ENCODE measurements around the gene MGAT4C.
A peak's percentile ranks its signal among the peaks of the same experiment; 100 is the strongest.

MGAT4C gene

GRCh38 chr12:86229772-86230171 lies 26.4 kb downstream of the MGAT4C start:
- H3K4me3 ChIP-seq (ENCODE audit: low read depth, low read length), result peak overlapping the region; percentile 33; the same call in 1 of the 2 replicates
- peak overlapping the region; percentile 65 for H3K27ac ChIP-seq (ENCODE audit: low read depth, low read length)
- H3K79me2 ChIP-seq (ENCODE audit: control insufficient read depth, insufficient read depth, low read length, unreplicated experiment), result no peaks in the 10 kb centered on the region
- no peaks in the 10 kb centered on the region for H3K36me3 ChIP-seq (ENCODE audit: insufficient read depth, low read length)
- no peaks in the 10 kb centered on the region for H3K27me3 ChIP-seq (ENCODE audit: insufficient read depth, low read length)
- H3K4me1 ChIP-seq (ENCODE audit: control insufficient read depth, insufficient read depth, low read length, unreplicated experiment), result peaks cover 21% of the 10 kb centered on the region
- peak overlapping the region; percentile 68 for H2AFZ ChIP-seq (ENCODE audit: low read length, unreplicated experiment)

- peak overlapping the region; percentile 15 for H2AFZ ChIP-seq (ENCODE audit: low read length, unreplicated experiment)
- peaks cover 21% of the 10 kb centered on the region for H3K4me1 ChIP-seq (ENCODE audit: control insufficient read depth, insufficient read depth, low read length, unreplicated experiment)
- H3K36me3 ChIP-seq (ENCODE audit: insufficient read depth, low read length), result no peaks in the 10 kb centered on the region
- H3K4me3 ChIP-seq (ENCODE audit: low read depth, low read length), result peak overlapping the region; percentile 32; the same call in 1 of the 2 replicates
- H3K79me2 ChIP-seq (ENCODE audit: control insufficient read depth, insufficient read depth, low read length, unreplicated experiment), result no peaks in the 10 kb centered on the region
- no peak overlapping the region for H3K27ac ChIP-seq (ENCODE audit: low read depth, low read length)
- no peaks in the 10 kb centered on the region for H3K27me3 ChIP-seq (ENCODE audit: insufficient read depth, low read length)
Observed at GRCh38 chr12:86228656-86229055, 27.5 kb downstream of the MGAT4C start.

GRCh38 chr12:86226481-86226880 lies 29.7 kb downstream of the MGAT4C start:
- H3K4me3 ChIP-seq (ENCODE audit: low read depth, low read length), result no peak overlapping the region
- no peak overlapping the region for H2AFZ ChIP-seq (ENCODE audit: low read length, unreplicated experiment)
- no peaks in the 10 kb centered on the region for H3K79me2 ChIP-seq (ENCODE audit: control insufficient read depth, insufficient read depth, low read length, unreplicated experiment)
- no peaks in the 10 kb centered on the region for H3K36me3 ChIP-seq (ENCODE audit: insufficient read depth, low read length)
- peaks cover 15% of the 10 kb centered on the region for H3K4me1 ChIP-seq (ENCODE audit: control insufficient read depth, insufficient read depth, low read length, unreplicated experiment)
- H3K27me3 ChIP-seq (ENCODE audit: insufficient read depth, low read length), result no peaks in the 10 kb centered on the region
- no peak overlapping the region for H3K27ac ChIP-seq (ENCODE audit: low read depth, low read length)

- Histone ChIP-seq H3K4me1 (ENCODE audit: control insufficient read depth, insufficient read depth, low read length, unreplicated experiment) (no peaks in the 10 kb centered on the region), H2AFZ (ENCODE audit: low read length, unreplicated experiment) (no peak overlapping the region), H3K27ac (ENCODE audit: low read depth, low read length) (no peak overlapping the region), H3K4me3 (ENCODE audit: low read depth, low read length) (no peak overlapping the region), H3K27me3 (ENCODE audit: insufficient read depth, low read length) (no peaks in the 10 kb centered on the region), H3K79me2 (ENCODE audit: control insufficient read depth, insufficient read depth, low read length, unreplicated experiment) (no peaks in the 10 kb centered on the region), H3K36me3 (ENCODE audit: insufficient read depth, low read length) (no peaks in the 10 kb centered on the region)
Observed at GRCh38 chr12:86216591-86216990, 39.6 kb downstream of the MGAT4C start.

DNA sequence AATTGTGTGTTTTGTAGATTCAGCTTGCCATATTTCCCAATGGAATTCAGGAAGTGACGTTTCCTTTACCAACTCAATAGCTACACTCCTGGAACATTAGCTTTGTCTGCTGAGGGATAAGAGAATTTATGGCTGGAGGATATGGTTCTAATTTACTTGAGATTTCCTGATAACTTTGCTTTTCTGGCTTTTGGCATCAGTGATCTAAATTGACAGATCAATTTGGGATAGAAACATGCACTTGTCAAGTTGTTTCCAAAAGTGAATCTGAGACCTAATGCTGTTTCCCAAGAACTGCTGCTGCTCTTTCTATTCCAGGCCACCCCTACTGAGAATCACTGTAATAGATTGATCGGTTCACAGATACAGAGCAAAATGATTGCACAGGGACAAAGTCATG lies 43.2 kb downstream of the MGAT4C start:
- Histone ChIP-seq H3K4me3 (ENCODE audit: low read depth, low read length) (no peak overlapping the region), H3K79me2 (ENCODE audit: control insufficient read depth, insufficient read depth, low read length, unreplicated experiment) (no peaks in the 10 kb centered on the region), H3K36me3 (ENCODE audit: insufficient read depth, low read length) (no peaks in the 10 kb centered on the region), H2AFZ (ENCODE audit: low read length, unreplicated experiment) (no peak overlapping the region), H3K27ac (ENCODE audit: low read depth, low read length) (no peak overlapping the region), H3K4me1 (ENCODE audit: control insufficient read depth, insufficient read depth, low read length, unreplicated experiment) (no peaks in the 10 kb centered on the region), H3K27me3 (ENCODE audit: insufficient read depth, low read length) (no peaks in the 10 kb centered on the region)

DNA sequence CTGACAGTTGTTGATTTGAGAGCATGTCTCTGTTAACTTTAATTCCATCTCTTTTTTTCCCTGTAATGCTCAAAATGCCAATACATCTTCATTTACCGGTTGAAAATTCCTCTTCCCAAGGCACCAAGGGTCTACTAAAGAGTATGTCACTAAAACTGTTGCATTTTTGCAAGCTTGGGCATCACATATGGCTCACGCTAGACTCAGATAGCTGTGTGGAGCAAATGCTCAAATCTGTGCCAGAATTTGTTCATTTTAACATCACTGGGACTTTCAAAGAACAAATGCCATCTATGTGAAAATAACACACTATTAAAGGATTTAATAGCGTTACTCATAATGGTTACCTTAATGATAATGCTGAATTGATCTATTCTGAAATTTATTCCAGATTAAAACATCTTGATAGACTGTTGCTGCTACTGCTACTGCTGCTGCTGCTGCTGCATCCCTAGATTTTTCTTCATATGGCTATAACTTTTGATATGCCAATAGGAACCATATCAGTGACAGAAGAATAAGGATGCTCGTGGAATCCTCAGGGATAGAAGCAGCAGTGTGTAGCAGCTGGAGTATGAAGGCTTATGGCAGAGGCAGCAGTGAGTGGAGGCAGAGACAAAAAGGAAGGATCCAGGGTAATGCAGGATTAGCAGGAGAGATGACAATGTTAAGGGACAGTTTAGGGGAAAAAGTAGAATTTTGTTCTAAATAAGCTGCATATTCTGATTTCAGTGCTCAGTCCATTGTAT lies 57.3 kb downstream of the MGAT4C start:
- no peak overlapping the region for H3K4me3 ChIP-seq (ENCODE audit: low read depth, low read length)
- no peak overlapping the region for H3K27ac ChIP-seq (ENCODE audit: low read depth, low read length)
- no peak overlapping the region for H2AFZ ChIP-seq (ENCODE audit: low read length, unreplicated experiment)
- peaks cover 10% of the 10 kb centered on the region for H3K4me1 ChIP-seq (ENCODE audit: control insufficient read depth, insufficient read depth, low read length, unreplicated experiment)
- H3K36me3 ChIP-seq (ENCODE audit: insufficient read depth, low read length), result no peaks in the 10 kb centered on the region
- no peaks in the 10 kb centered on the region for H3K79me2 ChIP-seq (ENCODE audit: control insufficient read depth, insufficient read depth, low read length, unreplicated experiment)
- no peaks in the 10 kb centered on the region for H3K27me3 ChIP-seq (ENCODE audit: insufficient read depth, low read length)

DNA sequence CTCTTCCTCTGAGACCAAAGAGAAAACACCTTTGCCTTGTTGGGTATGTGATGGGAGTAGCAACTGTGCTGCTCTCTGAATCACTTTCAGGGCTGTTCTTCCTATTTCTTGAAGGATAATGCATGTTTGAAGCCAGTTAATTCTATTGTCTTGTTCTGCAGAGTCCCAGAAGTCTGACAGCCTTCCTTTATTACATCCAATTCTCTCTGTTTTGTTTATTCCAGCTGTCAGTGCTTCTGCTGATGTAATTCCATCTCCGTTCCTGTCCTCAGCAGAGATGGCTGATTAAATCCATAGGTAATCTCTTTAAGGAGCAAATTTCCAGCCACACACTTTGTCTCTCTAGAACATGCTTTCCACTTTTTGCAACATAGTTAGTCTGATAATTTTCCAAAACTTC lies 59.7 kb downstream of the MGAT4C start:
- H3K79me2 ChIP-seq (ENCODE audit: control insufficient read depth, insufficient read depth, low read length, unreplicated experiment), result no peaks in the 10 kb centered on the region
- H3K27me3 ChIP-seq (ENCODE audit: insufficient read depth, low read length), result no peaks in the 10 kb centered on the region
- H2AFZ ChIP-seq (ENCODE audit: low read length, unreplicated experiment), result no peak overlapping the region
- no peak overlapping the region for H3K4me3 ChIP-seq (ENCODE audit: low read depth, low read length)
- no peaks in the 10 kb centered on the region for H3K36me3 ChIP-seq (ENCODE audit: insufficient read depth, low read length)
- H3K27ac ChIP-seq (ENCODE audit: low read depth, low read length), result no peak overlapping the region
- H3K4me1 ChIP-seq (ENCODE audit: control insufficient read depth, insufficient read depth, low read length, unreplicated experiment), result peaks cover 14% of the 10 kb centered on the region

- H3K79me2 ChIP-seq (ENCODE audit: control insufficient read depth, insufficient read depth, low read length, unreplicated experiment), result no peaks in the 10 kb centered on the region
- no peak overlapping the region for H3K27ac ChIP-seq (ENCODE audit: low read depth, low read length)
- no peak overlapping the region for H3K4me3 ChIP-seq (ENCODE audit: low read depth, low read length)
- H2AFZ ChIP-seq (ENCODE audit: low read length, unreplicated experiment), result no peak overlapping the region
- H3K27me3 ChIP-seq (ENCODE audit: insufficient read depth, low read length), result no peaks in the 10 kb centered on the region
- H3K4me1 ChIP-seq (ENCODE audit: control insufficient read depth, insufficient read depth, low read length, unreplicated experiment), result peaks cover 14% of the 10 kb centered on the region
- no peaks in the 10 kb centered on the region for H3K36me3 ChIP-seq (ENCODE audit: insufficient read depth, low read length)
Observed at GRCh38 chr12:86194721-86195120, 61.5 kb downstream of the MGAT4C start.

DNA sequence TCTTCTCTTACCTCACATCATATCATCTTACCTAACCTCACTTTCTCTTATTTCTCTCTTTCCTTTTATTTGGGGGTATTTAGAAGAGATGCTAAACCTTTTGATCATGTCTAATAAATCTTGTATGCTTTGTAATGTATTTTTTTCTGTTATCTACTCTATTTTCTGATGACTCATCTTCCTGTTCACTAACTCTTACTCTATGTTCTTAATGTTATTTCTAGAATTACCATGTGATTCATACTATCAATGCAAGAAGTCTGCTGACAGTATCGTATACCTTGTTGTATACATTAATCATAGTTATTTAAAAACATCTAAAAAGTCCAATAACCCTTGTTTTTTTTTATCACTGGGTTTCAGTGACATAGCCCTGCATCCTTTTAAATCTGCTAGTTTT lies 62.3 kb downstream of the MGAT4C start:
- Histone ChIP-seq H3K79me2 (ENCODE audit: control insufficient read depth, insufficient read depth, low read length, unreplicated experiment) (no peaks in the 10 kb centered on the region), H3K27me3 (ENCODE audit: insufficient read depth, low read length) (no peaks in the 10 kb centered on the region), H3K36me3 (ENCODE audit: insufficient read depth, low read length) (no peaks in the 10 kb centered on the region), H3K27ac (ENCODE audit: low read depth, low read length) (0 out of 2 replicates have a peak overlapping the region, but pooled peaks have one; percentile 4), H3K4me1 (ENCODE audit: control insufficient read depth, insufficient read depth, low read length, unreplicated experiment) (peaks cover 14% of the 10 kb centered on the region), H2AFZ (ENCODE audit: low read length, unreplicated experiment) (no peak overlapping the region), H3K4me3 (ENCODE audit: low read depth, low read length) (0 out of 2 replicates have a peak overlapping the region, but pooled peaks have one; percentile 6)

- no peaks in the 10 kb centered on the region for H3K79me2 ChIP-seq (ENCODE audit: control insufficient read depth, insufficient read depth, low read length, unreplicated experiment)
- H3K27ac ChIP-seq (ENCODE audit: low read depth, low read length), result no peak overlapping the region
- peak overlapping the region; percentile 0 for H2AFZ ChIP-seq (ENCODE audit: low read length, unreplicated experiment)
- no peaks in the 10 kb centered on the region for H3K27me3 ChIP-seq (ENCODE audit: insufficient read depth, low read length)
- no peak overlapping the region for H3K4me3 ChIP-seq (ENCODE audit: low read depth, low read length)
- H3K4me1 ChIP-seq (ENCODE audit: control insufficient read depth, insufficient read depth, low read length, unreplicated experiment), result no peaks in the 10 kb centered on the region
- H3K36me3 ChIP-seq (ENCODE audit: insufficient read depth, low read length), result no peaks in the 10 kb centered on the region
Observed at GRCh38 chr12:86188226-86188625, 68.0 kb downstream of the MGAT4C start.

GRCh38 chr12:86186449-86186848 lies 69.7 kb downstream of the MGAT4C start:
- Histone ChIP-seq H3K4me1 (ENCODE audit: control insufficient read depth, insufficient read depth, low read length, unreplicated experiment) (no peaks in the 10 kb centered on the region), H3K27me3 (ENCODE audit: insufficient read depth, low read length) (no peaks in the 10 kb centered on the region), H2AFZ (ENCODE audit: low read length, unreplicated experiment) (peak overlapping the region; percentile 7), H3K79me2 (ENCODE audit: control insufficient read depth, insufficient read depth, low read length, unreplicated experiment) (no peaks in the 10 kb centered on the region), H3K4me3 (ENCODE audit: low read depth, low read length) (no peak overlapping the region), H3K27ac (ENCODE audit: low read depth, low read length) (no peak overlapping the region), H3K36me3 (ENCODE audit: insufficient read depth, low read length) (no peaks in the 10 kb centered on the region)

Data from ACC112 (cell line).